ENCODE measurements around the gene CFAP221. TPM values are rescaled to one million over a fixed set of nuclear protein-coding genes. Genes with fewer than 3 reads are reported as not detected.

The CFAP221 gene
- total and polyA plus RNA-seq, 10 of the 15 experiments (the other 5 are each of a cell fraction or from before 2014, with no cell fraction given): not detected

DNA sequence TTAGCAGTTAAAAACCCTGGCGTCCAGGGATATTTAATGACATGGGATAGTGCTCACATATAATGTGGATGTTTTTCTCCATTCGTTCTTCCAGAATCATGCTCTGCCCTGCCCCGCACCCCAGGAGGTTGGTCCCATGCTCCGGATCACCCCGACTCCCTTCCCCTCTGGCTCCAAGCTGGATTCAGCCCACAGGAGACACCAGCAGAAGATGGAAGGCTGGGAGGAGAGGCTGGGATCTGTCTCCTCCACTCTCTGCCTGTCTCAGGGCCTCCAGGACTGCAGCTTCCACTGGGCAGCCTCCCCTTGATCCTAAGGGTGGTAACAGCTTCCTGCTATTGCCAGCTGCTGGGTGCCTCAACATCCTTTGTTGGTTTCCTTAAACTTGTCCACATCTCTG lies 159.3 kb downstream of the CFAP221 start:
- SMC1A ChIA-PET (ENCODE audit: uncharacterized antibody, unreplicated experiment): interaction anchor here (0.5 to 2.9 kb wide), 8 partner anchors 117 to 610 kb away, joined by 3 to 19 read pairs (median 4); no protein-coding TSS in a partner anchor
- DNase-seq (ENCODE audit: low read depth, low spot score) (no peak), ATAC-seq (no peak), FAIRE-seq (no peak)
- H3K27me3 ChIP-seq (replicated peaks in 1 of 2; ENCODE audit: control insufficient read depth in 2 of 2, insufficient read depth in 2 of 2, low read length in 1 of 2): no peaks in the 10 kb centered on the region; a peak in 1 of 4 replicates
- H3K4me2 ChIP-seq (ENCODE audit: control insufficient read depth, insufficient read depth): no peak overlapping the region
- RAD21 ChIA-PET (ENCODE audit: unreplicated experiment): interaction anchor here (0.6 to 2.7 kb wide), 9 partner anchors 20 to 978 kb away, joined by 3 to 38 read pairs (median 4); partner anchors contain the start of gene TMEM177
- no peak overlapping the region for H3K9ac ChIP-seq (ENCODE audit: control insufficient read depth, insufficient read depth, low read length)
- no peak overlapping the region for H2AFZ ChIP-seq (ENCODE audit: control insufficient read depth, low read depth, low read length)
- TF ChIP-seq BACH1 (IDR thresholded peaks at IDR 0.05; ENCODE audit: borderline replicate concordance) (no peak), STAT3 (IDR thresholded peaks at IDR 0.05; ENCODE audit: low read depth, low read length) (no peak), POLR2AphosphoS5 (IDR thresholded peaks at IDR 0.05; ENCODE audit: low read length) (no peak), IKZF2 (IDR thresholded peaks at IDR 0.05) (no peak), RELA (IDR thresholded peaks at IDR 0.05; ENCODE audit: borderline replicate concordance, partially characterized antibody) (no peak), RELB (IDR thresholded peaks at IDR 0.05; ENCODE audit: low read depth) (no peak), RFX5 (IDR thresholded peaks at IDR 0.05; ENCODE audit: low read depth, low read length) (no peak), REST (IDR thresholded peaks at IDR 0.05; ENCODE audit: low read depth, low read length) (no peak), CHD4 (IDR thresholded peaks at IDR 0.05) (no peak), ZSCAN29 (IDR thresholded peaks at IDR 0.05) (no peak), BMI1 (IDR thresholded peaks at IDR 0.05; ENCODE audit: borderline replicate concordance) (no peak), CBFB (IDR thresholded peaks at IDR 0.05; ENCODE audit: low read depth) (no peak), SMARCA5 (IDR thresholded peaks at IDR 0.05) (no peak), CBX3 (IDR thresholded peaks at IDR 0.05; ENCODE audit: borderline replicate concordance, low read depth) (no peak), MYC (IDR thresholded peaks at IDR 0.05; ENCODE audit: insufficient read depth, insufficient read length, insufficient replicate concordance, low read length, severe bottlenecking) (no peak), CHD2 (IDR thresholded peaks at IDR 0.05; ENCODE audit: borderline replicate concordance, low read depth, low read length) (no peak), PAX5 (IDR thresholded peaks at IDR 0.05; ENCODE audit: borderline replicate concordance, low read depth, low read length) (no peak), RCOR1 (conservative IDR thresholded peaks at IDR 0.05; ENCODE audit: low read depth, low read length) (no peak), NRF1 (conservative IDR thresholded peaks at IDR 0.05; ENCODE audit: low read depth, low read length) (no peak), NR2F1 (conservative IDR thresholded peaks at IDR 0.05) (no peak)
- no peaks in the 10 kb centered on the region for H4K20me1 ChIP-seq (ENCODE audit: control insufficient read depth, insufficient read depth)
- H3K27ac ChIP-seq (ENCODE audit: control insufficient read depth, insufficient read depth): no peak overlapping the region
- in situ Hi-C loops (cut with MboI): loop anchor here (5.0 to 10.0 kb wide), 3 partner anchors 119 to 971 kb away; no protein-coding TSS in a partner anchor
- WGBS (ENCODE audit: insufficient coverage, insufficient replicate concordance, low lambda C conversion rate, missing lambda C conversion rate): 61% methylated on average over 5 of the region's 5 CpGs
- intact Hi-C loops (cut with micrococcal nuclease; ENCODE audit: unreplicated experiment): loop anchor here (5.0 kb wide), 1 partner anchor 304 kb away; no protein-coding TSS in a partner anchor
- H3K4me1 ChIP-seq (ENCODE audit: control insufficient read depth, insufficient read depth, low read length): peaks cover 10% of the 10 kb centered on the region
- no peak overlapping the region for H3K4me3 ChIP-seq
- POLR2A ChIA-PET: interaction anchor here (0.6 kb wide), 1 partner anchor 500 kb away, joined by 3 read pairs; no protein-coding TSS in a partner anchor
- peaks cover 9% of the 10 kb centered on the region; the same call in 2 of the 3 replicates for H3K9me3 ChIP-seq (replicated peaks; ENCODE audit: control insufficient read depth, insufficient read depth, low read length)
- CTCF ChIA-PET: interaction anchor here (0.6 to 7.3 kb wide), 23 partner anchors 11 to 977 kb away, joined by 3 to 116 read pairs (median 5); partner anchors contain the start of gene TMEM177
- no peaks in the 10 kb centered on the region for H3K79me2 ChIP-seq (ENCODE audit: control insufficient read depth, insufficient read depth, low read length)
- BruUV-seq (replicated peaks): no TSS peak
- H3K36me3 ChIP-seq (ENCODE audit: control insufficient read depth in 2 of 2, insufficient read depth in 2 of 2, low read length in 1 of 2): no peaks in the 10 kb centered on the region
